AG09309 (cell line): Measurements from ENCODE around the gene SLPI.

Experiments used
- DNase-seq: peaks from one replicate; pipeline ENCODE4 v3.0.0-alpha.2; 2010; ENCODE audit warnings: low read depth
- H3K4me3 ChIP-seq: 2 replicates; pipeline ENCODE4 v1.5.1; 2011; ENCODE audit warnings: mild to moderate bottlenecking, low read depth, low read length, moderate library complexity; ENCODE audit not compliant: control insufficient read depth
- CTCF ChIP-seq: IDR thresholded peaks from 2 replicates; pipeline ENCODE4 v1.5.1; 2011; ENCODE audit warnings: mild to moderate bottlenecking, low read depth, low read length, inconsistent platforms; ENCODE audit not compliant: insufficient read depth, control insufficient read depth; ENCODE audit errors: missing control alignments

The SLPI gene

GRCh38 chr20:45289942-45290676, 35.7 kb upstream of the SLPI start:
- no peak overlapping the region for H3K4me3 ChIP-seq
- no peak for DNase-seq
- no peak for TF ChIP-seq CTCF

- no peak overlapping the region for H3K4me3 ChIP-seq
- no peak for DNase-seq
- TF ChIP-seq CTCF = no peak
Measured at GRCh38 chr20:45288860-45289259, 34.5 kb upstream of the SLPI start.

- H3K4me3 ChIP-seq = no peak overlapping the region
- TF ChIP-seq CTCF = no peak
- no peak for DNase-seq
Measured at GRCh38 chr20:45288376-45288775, 34.0 kb upstream of the SLPI start.

- DNase-seq = no peak
- H3K4me3 ChIP-seq = no peak overlapping the region
- TF ChIP-seq CTCF = no peak
Measured at GRCh38 chr20:45283551-45284057, 29.2 kb upstream of the SLPI start.

GRCh38 chr20:45282700-45283550, 28.6 kb upstream of the SLPI start:
- DNase-seq = no peak
- H3K4me3 ChIP-seq = no peak overlapping the region
- no peak for TF ChIP-seq CTCF

- no peak overlapping the region for H3K4me3 ChIP-seq
- TF ChIP-seq CTCF = no peak
- no peak for DNase-seq
Measured at GRCh38 chr20:45279992-45280391, 25.6 kb upstream of the SLPI start.
